ENCODE results near the gene MXRA7. TPM values are rescaled to one million over a fixed set of nuclear protein-coding genes. Genes with fewer than 3 reads are reported as not detected.

Gene MXRA7
- total RNA-seq, 4 donors from 2014 or later, result 11.0 to 116 (median 39.2) TPM

- no peaks in the 10 kb centered on the region for H3K9me3 ChIP-seq
- WGBS, 2 donors, result 0 to 1% methylated on average over 10 to 11 of the region's 20 CpGs
- no peak for DNase-seq
- H3K36me3 ChIP-seq, result peaks cover 0 to 51% (median 14%) of the 10 kb centered on the region in 3 donors
- H3K4me1 ChIP-seq, result peaks cover 21 to 79% (median 63%) of the 10 kb centered on the region in 3 donors
- no peak for TF ChIP-seq CTCF (IDR thresholded peaks at IDR 0.05)
- no peak for TF ChIP-seq POLR2A (IDR thresholded peaks at IDR 0.05)
- H3K27me3 ChIP-seq, result no peaks in the 10 kb centered on the region
- peak overlapping the region; percentile 97 to 100 (median 99) for H3K27ac ChIP-seq
- intact Hi-C loops (cut with DNase I), result no loop called here
- H3K4me3 ChIP-seq, result peak overlapping the region; percentile 72 to 98 (median 90)
Observed at GRCh38 chr17:76735586-76736348, 25.0 kb upstream of the MXRA7 start.

GRCh38 chr17:76735006-76735405, 24.2 kb upstream of the MXRA7 start:
- Histone ChIP-seq H3K27ac (peak overlapping the region; percentile 14 to 100 (median 98)), H3K9me3 (no peaks in the 10 kb centered on the region), H3K27me3 (no peaks in the 10 kb centered on the region), H3K4me3 (peak overlapping the region; percentile 72 to 98 (median 90)), H3K4me1 (peaks cover 21 to 79% (median 60%) of the 10 kb centered on the region in 3 donors), H3K36me3 (peaks cover 0 to 58% (median 14%) of the 10 kb centered on the region in 3 donors)
- TF ChIP-seq CTCF (IDR thresholded peaks at IDR 0.05) (no peak), POLR2A (IDR thresholded peaks at IDR 0.05) (no peak)
- WGBS, 2 donors, result 4 to 8% methylated on average over 5 of the region's 5 CpGs
- no peak for DNase-seq
- intact Hi-C loops (cut with DNase I), result no loop called here

- WGBS, 2 donors, result 8 to 15% methylated on average over 8 of the region's 8 CpGs
- DNase-seq, result no peak
- TF ChIP-seq CTCF (IDR thresholded peaks at IDR 0.05), result no peak
- TF ChIP-seq POLR2A (IDR thresholded peaks at IDR 0.05), result no peak
- H3K27me3 ChIP-seq, result no peaks in the 10 kb centered on the region
- peaks cover 21 to 79% (median 56%) of the 10 kb centered on the region in 3 donors for H3K4me1 ChIP-seq
- peak overlapping the region; percentile 14 to 100 (median 98) for H3K27ac ChIP-seq
- no peaks in the 10 kb centered on the region for H3K9me3 ChIP-seq
- peaks cover 0 to 66% (median 17%) of the 10 kb centered on the region in 3 donors for H3K36me3 ChIP-seq
- intact Hi-C loops (cut with DNase I), result no loop called here
- H3K4me3 ChIP-seq, result peak overlapping the region; percentile 72 to 98 (median 90)
Observed at GRCh38 chr17:76734080-76734840, 23.5 kb upstream of the MXRA7 start.

GRCh38 chr17:76733618-76733957, 22.8 kb upstream of the MXRA7 start:
- TF ChIP-seq POLR2A (IDR thresholded peaks at IDR 0.05) (no peak), CTCF (IDR thresholded peaks at IDR 0.05) (no peak)

More at GRCh38 chr17:76733618-76733957, 22.8 kb upstream of the MXRA7 start:
- no peak for DNase-seq
- intact Hi-C loops (cut with DNase I), result no loop called here
- Histone ChIP-seq H3K9me3 (no peaks in the 10 kb centered on the region), H3K4me1 (peaks cover 17 to 79% (median 52%) of the 10 kb centered on the region in 3 donors), H3K36me3 (peaks cover 0 to 67% (median 20%) of the 10 kb centered on the region in 3 donors), H3K27ac (peak overlapping the region in 2 of 4 donors; percentile 2 to 99), H3K4me3 (peak overlapping the region in 1 of 4 donors; percentile 92), H3K27me3 (no peaks in the 10 kb centered on the region)
- 36 to 58% methylated on average over 1 of the region's 1 CpG for WGBS, 2 donors
